ENCODE results near the gene CDKN2B-AS1. TPM values are rescaled to one million over a fixed set of nuclear protein-coding genes. Genes with fewer than 3 reads are reported as not detected.

Gene CDKN2B-AS1
- total RNA-seq, 4 donors from 2014 or later = 0.42 to 3.9 (median 0.69) TPM; not detected in 1

- TF ChIP-seq EP300 (IDR thresholded peaks at IDR 0.05) (no peak), POLR2AphosphoS5 (IDR thresholded peaks at IDR 0.05) (no peak), POLR2A (IDR thresholded peaks at IDR 0.05) (no peak)
- no peak for ATAC-seq
- no peak overlapping the region for H3K27ac ChIP-seq
- H3K4me3 ChIP-seq = no peak overlapping the region
- H3K4me1 ChIP-seq = no peaks in the 10 kb centered on the region
- H3K27me3 ChIP-seq = no peaks in the 10 kb centered on the region
- no peaks in the 10 kb centered on the region for H3K9me3 ChIP-seq
- no peaks in the 10 kb centered on the region for H3K36me3 ChIP-seq
- 90 to 100% methylated on average over 1 of the region's 1 CpG for WGBS, 2 donors (ENCODE audit: low coverage in 1 of 2)
These were observed 54.8 kb downstream of the CDKN2B-AS1 start for GRCh38 chr9:22049411-22049810.

GRCh38 chr9:22050924-22051323 is 56.3 kb downstream of the CDKN2B-AS1 start:
- no peak overlapping the region for H3K4me3 ChIP-seq
- H3K27ac ChIP-seq = no peak overlapping the region
- ATAC-seq = no peak
- no peaks in the 10 kb centered on the region for H3K9me3 ChIP-seq
- H3K27me3 ChIP-seq = no peaks in the 10 kb centered on the region
- no peaks in the 10 kb centered on the region for H3K4me1 ChIP-seq
- WGBS, 2 donors (ENCODE audit: low coverage in 1 of 2) = 39 to 55% methylated on average over 4 of the region's 4 CpGs
- TF ChIP-seq EP300 (IDR thresholded peaks at IDR 0.05) = no peak
- TF ChIP-seq CTCF (IDR thresholded peaks at IDR 0.05) = no peak
- TF ChIP-seq POLR2AphosphoS5 (IDR thresholded peaks at IDR 0.05) = no peak
- no peak for TF ChIP-seq POLR2A (IDR thresholded peaks at IDR 0.05)
- H3K36me3 ChIP-seq = no peaks in the 10 kb centered on the region

- H3K4me1 ChIP-seq = no peaks in the 10 kb centered on the region
- H3K36me3 ChIP-seq = no peaks in the 10 kb centered on the region
- H3K27me3 ChIP-seq = no peaks in the 10 kb centered on the region
- no peaks in the 10 kb centered on the region for H3K9me3 ChIP-seq
- 17 to 22% methylated on average over 4 of the region's 4 CpGs for WGBS, 2 donors (ENCODE audit: low coverage in 1 of 2)
- ATAC-seq = no peak
- H3K4me3 ChIP-seq = no peak overlapping the region
- H3K27ac ChIP-seq = no peak overlapping the region
- TF ChIP-seq POLR2A (IDR thresholded peaks at IDR 0.05) (no peak), EP300 (IDR thresholded peaks at IDR 0.05) (no peak), POLR2AphosphoS5 (IDR thresholded peaks at IDR 0.05) (no peak), CTCF (IDR thresholded peaks at IDR 0.05) (no peak)
These were observed 57.9 kb downstream of the CDKN2B-AS1 start for GRCh38 chr9:22052376-22052945.

- no peak for TF ChIP-seq POLR2A (IDR thresholded peaks at IDR 0.05)
- no peak for TF ChIP-seq POLR2AphosphoS5 (IDR thresholded peaks at IDR 0.05)
- no peak for TF ChIP-seq CTCF (IDR thresholded peaks at IDR 0.05)
- TF ChIP-seq EP300 (IDR thresholded peaks at IDR 0.05) = no peak
- Histone ChIP-seq H3K36me3 (no peaks in the 10 kb centered on the region), H3K27ac (no peak overlapping the region), H3K27me3 (no peaks in the 10 kb centered on the region), H3K4me1 (no peaks in the 10 kb centered on the region), H3K4me3 (no peak overlapping the region), H3K9me3 (no peaks in the 10 kb centered on the region)
- no peak for ATAC-seq
- WGBS, 2 donors (ENCODE audit: low coverage in 1 of 2) = 67 to 71% methylated on average over 2 of the region's 2 CpGs
These were observed 58.6 kb downstream of the CDKN2B-AS1 start for GRCh38 chr9:22053178-22053577.

GRCh38 chr9:22054076-22054475 is 59.5 kb downstream of the CDKN2B-AS1 start:
- H3K27ac ChIP-seq = no peak overlapping the region
- 83 to 94% methylated on average over 2 to 3 of the region's 3 CpGs for WGBS, 2 donors (ENCODE audit: low coverage in 1 of 2)
- ATAC-seq = no peak

More at GRCh38 chr9:22054076-22054475, 59.5 kb downstream of the CDKN2B-AS1 start:
- Histone ChIP-seq H3K9me3 (no peaks in the 10 kb centered on the region), H3K4me1 (no peaks in the 10 kb centered on the region), H3K4me3 (no peak overlapping the region), H3K27me3 (no peaks in the 10 kb centered on the region), H3K36me3 (no peaks in the 10 kb centered on the region)
- no peak for TF ChIP-seq EP300 (IDR thresholded peaks at IDR 0.05)
- TF ChIP-seq POLR2A (IDR thresholded peaks at IDR 0.05) = no peak
- TF ChIP-seq CTCF (IDR thresholded peaks at IDR 0.05) = no peak
- TF ChIP-seq POLR2AphosphoS5 (IDR thresholded peaks at IDR 0.05) = no peak
